HG03175 (cell line): ENCODE data around the gene SLCO3A1.
A peak's percentile ranks its signal among the peaks of the same experiment; 100 is the strongest.

Source experiments
- ATAC-seq: cut with Tn5 transposase; IDR thresholded peaks from one replicate; pipeline ENCODE4 v1.9.1; 2021; ENCODE audit warnings: mild to moderate bottlenecking, moderate library complexity; ENCODE audit not compliant: unreplicated experiment

The SLCO3A1 gene

DNA sequence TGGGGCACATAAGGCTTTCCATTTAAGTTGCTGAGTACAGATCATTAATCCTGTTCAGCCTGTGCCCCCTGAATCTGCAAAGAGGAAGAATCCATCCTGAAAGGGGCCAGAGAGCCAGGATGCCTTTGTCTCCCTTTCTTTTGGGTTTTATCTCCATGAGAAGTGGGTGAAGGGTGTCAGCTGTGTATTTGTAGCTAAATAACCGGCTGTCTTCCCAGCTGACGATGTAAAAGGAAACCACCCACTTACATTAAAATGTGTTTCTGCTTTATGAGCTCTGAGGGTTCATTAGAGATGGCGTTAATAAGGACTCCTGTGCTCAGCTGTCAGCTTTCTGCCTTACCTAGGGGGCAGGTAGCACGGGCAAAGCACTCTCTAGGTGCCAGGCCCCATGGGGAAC lies 83.4 kb downstream of the SLCO3A1 start:
- ATAC-seq, result no peak

DNA sequence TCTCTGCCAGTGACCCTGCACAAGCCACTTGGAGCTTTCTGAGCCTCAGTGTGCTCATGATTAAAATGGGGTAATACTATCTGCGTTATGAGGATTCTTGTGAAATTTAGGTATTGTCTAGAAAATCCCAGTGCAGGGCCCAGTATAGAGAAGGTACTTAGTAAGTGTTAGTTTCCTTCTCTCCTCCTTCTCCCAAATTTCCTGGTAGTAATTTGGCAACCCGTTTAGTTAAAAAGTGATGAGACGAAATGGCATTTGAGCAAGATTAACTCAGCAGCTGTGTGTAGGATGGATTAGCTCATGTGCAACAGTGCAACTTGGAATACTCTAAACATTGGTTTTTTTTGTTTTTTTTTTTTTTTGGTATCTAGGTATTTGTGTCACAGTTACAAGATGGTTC lies 84.6 kb downstream of the SLCO3A1 start:
- no peak for ATAC-seq

DNA sequence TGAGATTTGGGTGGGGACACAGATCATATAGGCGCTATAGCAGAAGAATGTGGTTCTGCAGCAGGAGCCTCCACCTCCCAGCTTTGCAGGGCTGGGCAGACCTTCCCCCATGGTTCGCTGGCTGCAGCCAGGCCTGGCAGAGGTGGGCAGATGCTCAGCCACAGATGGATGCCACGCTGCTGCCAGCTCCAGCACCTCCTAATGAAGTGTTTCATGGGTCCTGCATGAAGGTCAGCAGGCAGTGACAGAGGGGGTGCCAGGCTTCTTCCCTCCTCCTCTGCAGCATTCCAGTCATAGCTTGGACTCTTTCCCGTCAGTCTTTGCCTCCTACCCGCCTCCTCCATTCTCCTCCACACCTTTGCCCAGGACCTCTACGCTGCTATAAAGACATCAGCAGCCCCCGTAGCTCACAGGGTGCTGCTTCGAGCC lies 85.9 kb downstream of the SLCO3A1 start:
- ATAC-seq, result no peak

DNA sequence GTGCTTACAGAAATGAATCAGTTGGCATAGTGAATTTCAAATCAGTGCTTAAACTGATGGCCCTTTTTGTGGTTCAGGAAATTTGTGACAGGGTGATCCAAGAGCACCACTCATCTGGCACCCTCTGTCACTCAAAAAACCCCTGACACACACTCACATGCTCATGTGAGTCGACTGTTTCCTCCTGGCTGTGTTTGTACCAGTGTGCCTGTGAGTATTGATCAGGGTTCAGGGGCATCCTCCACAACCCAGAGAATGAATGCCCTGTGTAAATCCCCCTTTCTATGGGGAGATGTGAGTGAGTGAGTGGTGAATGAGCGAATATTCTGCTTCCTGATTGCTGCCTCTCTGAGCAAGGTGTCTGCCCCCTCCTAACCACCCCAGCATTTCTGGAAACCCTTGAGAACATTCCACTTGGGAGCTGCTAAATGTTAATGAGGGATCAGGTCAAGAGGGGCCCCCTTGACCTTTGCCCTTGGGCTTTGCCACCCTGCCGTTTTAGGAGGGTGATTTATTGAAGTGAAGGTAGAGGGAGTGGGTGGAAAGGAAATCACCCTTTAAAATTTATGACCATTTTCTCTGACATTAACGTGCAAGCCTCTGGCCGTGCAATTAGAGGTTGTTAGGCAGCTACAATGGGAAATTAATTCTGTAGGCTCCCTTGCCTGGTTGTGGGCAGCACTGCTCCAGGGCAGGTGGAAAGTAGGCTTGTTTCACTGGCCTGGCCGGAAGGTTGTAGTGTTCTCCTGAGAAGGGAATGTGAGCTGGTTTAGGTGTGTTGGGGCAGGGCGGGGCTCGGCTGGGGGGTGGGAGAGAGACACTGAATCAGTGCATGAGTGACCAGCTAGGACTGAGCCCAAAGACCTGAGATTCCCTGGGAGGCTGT lies 87.2 kb downstream of the SLCO3A1 start:
- ATAC-seq, result no peak

DNA sequence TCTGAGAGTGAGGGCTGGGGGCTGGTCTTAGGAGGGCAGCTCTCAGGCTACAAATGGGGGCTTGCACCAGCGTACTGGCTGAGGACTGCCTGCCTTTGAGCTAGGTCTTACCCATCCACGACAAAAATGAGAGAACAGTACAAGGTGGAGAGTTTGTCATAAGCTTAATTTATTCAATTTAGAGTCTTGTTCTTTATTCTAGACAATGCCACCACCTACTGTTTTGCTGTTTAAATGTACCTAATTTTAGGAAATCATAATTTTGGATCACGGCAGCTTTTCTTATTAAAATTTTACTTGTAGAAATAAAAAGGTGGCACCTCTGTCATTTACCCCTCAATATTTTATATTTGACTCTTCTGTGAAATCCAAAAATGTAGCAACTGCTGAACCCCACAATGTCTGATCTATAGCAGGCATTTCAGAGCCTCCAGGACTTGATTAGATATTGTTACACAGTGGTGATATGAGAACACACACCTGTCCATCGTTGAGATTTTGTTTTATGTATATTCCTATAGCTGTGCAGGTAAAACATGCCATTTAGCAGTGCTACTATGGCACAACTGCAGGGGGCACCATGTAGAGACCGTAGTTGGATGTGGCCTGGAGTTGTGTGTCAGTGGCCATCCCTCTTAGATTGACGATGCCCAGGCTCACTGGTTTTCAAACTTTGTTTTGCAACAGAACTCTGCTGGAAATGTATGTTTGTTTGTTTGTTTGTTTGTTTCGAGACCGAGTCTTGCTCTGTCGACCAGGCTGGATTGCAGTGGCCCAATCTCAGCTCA lies 88.6 kb downstream of the SLCO3A1 start:
- ATAC-seq, result no peak

DNA sequence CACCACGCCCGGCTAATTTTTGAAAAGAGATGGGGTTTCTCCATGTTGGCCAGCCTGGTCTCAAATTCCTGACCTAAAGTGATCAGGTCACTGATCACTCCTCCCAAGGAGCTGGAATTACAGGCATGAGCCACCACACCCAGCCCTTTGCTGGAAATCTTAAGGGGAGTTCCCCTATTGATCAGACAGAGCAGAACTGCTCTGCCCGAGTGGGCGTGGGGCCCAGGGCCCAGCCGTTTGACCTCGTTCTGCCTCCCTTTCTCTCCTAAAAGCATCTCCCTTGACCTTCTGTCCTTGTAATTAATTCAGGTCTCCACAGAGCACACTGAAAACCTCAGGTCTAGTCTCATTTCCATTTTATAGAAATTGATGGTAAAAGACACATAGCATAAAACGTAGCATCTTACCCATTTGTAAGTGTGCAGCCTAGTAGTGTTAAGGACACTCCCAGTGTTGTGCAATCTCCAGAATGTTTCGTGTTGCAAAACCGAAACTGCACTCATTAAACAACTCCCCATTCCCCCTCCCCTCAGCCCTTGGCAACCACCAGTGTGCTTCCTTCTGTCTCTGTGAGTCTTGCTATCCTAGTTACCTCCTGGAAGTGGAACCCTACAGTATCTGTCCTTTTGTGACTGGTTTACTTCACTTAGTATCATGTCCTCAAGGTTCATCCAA lies 89.3 kb downstream of the SLCO3A1 start:
- ATAC-seq, result peak; percentile 67

DNA sequence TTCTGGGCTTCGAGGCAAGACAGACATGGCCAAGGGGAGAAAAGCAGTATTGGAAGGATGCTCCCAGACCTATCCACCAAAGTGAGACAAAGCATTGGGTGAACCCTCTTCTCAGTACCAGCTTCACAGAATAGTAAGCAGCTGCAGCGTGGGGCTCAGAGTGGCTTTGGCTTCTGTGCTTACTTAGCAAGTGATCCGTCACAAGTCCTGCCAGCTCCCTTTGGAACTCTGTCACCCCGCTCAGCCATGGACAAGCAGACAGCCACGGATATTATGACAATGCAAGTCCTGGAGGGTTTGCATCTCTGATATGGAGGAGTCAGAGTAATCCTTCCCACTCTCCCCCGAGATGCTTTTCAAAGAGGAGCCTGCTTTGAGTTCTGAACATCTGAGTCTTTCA lies 90.8 kb downstream of the SLCO3A1 start:
- ATAC-seq, result no peak

DNA sequence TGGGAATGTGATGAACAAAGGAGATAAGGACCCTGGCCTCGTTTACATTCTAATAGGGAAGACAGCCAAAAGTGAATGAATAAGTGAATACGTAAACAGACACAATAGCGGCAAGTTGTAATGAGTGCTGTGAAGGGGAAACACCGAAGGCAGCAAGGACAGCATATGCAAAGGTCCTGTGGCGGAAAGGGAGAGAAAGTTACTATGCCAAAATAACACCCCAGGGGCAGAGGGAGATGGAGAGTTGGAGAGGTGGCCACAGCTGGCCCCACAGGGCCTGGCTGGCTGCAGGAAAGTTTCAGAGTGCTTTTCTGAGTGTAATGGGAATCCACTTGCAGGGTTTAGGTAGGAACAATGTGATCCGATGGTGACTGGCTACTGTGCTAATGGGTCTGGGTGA lies 91.9 kb downstream of the SLCO3A1 start:
- ATAC-seq, result no peak

DNA sequence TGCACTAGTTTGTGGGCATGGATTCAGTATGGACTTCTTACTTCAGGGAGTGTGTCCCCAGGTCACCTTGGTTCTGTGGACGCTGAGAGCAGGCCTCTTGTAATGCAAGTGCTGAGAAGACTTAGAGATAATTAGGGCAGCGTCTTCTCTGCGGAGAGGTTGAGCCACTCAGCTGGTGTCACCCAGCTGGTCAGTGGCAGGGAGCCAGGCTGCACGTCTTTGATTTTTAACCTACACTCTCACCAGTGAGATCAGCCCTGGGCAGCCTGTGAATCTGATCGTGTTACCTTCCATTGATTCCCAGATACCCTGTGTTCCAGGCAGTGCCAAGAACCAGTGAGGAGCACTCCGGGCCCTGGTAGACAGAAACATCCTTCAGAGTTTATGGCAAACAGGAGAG lies 92.6 kb downstream of the SLCO3A1 start:
- ATAC-seq, result no peak

DNA sequence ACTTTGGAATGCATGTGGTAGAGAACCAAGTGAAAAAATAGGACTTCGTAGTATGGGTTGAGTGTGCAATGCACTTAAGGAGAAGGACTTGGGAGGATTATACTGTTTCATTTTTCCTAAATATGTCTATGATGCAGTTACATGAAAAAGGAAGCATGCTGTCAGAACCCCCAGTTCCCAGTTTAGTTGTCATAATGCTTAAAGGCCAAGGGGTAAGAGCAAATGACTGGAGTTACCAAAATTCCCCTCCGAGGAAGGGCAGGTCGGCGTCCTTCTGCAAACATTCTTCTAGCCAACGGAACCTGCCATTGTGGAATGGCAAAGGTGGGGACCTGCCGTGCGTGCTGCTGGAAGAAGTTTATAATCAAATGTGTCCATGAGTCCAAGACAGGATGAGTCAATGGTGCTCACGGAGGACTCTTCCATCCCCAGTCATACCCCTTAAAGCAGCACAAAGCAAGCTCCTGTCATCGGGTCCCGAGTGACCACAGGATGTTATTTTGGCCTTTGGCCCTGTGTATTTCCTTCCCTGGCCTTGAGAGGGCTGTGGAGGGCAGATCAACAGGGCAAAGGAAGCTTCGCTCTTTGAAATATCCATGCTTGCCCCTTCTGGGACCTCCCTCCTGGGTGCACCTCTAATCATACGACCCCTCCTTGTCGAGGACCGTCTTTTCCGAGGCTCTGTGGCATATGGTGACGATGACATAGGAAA lies 93.2 kb downstream of the SLCO3A1 start:
- ATAC-seq, result no peak

DNA sequence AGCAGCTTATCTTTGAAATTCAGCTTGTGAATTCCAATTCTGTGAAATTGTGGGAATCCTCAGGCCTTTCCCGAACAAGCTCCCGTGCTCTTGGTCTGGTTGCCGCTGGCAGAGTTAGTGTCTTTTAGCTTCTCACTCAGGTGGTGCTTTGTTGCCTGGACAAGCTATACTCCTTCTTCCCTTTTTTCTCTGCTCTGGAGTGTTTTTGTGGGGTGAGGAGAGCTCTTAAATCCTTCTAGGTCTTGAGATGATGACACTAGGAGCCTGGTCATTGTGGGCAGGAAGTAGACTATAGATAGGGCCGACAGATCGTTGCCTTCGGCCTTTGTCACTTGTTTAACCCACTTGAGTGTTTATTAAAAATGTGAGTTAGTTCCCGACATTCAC lies 93.8 kb downstream of the SLCO3A1 start:
- no peak for ATAC-seq

DNA sequence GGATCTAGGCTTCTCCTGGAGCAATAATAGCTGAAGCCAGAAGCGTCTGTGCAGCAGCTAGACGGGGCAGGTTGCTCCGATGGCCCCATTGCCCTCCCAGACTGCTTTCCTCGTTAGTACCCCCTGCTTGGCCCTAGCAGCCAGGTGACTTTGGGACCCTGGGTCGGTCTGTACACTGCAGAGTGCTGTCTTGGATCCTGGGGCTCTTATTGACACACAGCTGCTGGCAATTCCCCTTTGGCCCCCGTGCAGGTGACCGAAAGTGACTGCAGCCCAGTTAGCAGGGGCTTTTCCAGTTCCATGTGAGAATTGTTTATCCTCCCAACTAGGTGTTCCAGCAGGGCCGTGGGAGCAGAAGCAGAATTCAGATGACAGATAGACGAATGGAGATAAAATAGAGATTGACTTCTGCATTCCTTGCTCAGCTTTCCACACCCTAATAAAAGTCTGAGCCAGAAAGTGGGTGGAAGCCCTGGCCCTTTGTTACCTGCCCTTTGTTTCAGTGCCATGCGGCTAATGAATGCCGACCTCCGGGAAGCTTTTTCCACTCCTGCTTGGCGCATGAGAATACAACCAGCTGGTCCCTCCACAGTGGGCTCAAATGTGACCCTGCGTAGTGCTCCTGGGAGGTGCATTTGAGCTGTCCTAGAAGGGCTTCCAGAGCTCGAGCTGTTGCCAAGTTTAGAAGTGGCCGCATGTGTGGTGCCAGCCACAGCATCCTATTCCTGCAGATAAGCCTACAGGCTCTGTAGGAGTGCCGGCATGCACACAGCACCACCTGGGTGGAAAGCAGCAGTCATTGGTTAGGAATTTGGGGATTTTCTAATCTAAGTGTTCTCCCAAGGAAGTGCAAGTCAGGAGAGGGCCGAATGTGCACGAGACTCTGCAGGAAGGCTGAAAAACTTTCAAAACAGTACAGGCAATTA lies 94.4 kb downstream of the SLCO3A1 start:
- ATAC-seq, result no peak

DNA sequence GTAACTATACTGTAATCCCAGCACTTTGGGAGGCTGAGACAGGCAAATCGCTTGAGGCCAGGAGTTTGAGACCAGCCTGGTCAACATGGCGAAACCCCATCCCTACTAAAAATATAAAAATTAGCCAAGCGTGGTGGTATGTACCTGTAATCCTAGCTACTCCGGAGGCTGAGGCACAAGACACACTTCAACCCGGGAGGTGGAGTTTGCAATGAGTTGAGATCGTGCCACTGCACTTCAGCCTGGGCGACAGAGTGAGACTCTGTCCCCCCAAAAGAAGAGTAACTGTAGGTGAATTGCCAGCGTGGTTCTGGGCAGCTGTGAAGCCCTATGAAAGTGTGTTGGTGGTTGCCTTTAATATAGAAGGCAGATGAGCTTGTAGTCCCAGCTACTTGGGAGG lies 95.9 kb downstream of the SLCO3A1 start:
- ATAC-seq, result no peak

DNA sequence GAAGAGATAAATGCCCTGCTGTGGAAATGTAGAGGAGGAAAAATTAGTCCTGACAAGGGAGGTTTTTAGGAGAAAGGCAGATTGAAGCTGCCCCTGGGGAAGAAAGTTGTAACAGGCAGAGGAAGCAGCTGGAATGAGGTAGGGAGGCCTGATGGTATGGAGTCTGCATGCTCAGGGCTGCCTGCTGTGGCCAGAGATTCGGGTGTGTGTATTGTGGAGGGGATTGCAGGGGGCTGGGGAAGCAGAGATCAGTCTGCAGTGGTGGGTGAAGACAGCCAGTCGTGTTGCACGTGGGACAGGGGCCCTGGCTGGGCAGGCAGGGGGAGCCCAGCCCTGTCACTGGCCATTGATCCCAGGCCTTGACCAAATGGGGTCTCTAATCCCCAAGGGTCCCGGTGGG lies 96.5 kb downstream of the SLCO3A1 start:
- ATAC-seq, result no peak

DNA sequence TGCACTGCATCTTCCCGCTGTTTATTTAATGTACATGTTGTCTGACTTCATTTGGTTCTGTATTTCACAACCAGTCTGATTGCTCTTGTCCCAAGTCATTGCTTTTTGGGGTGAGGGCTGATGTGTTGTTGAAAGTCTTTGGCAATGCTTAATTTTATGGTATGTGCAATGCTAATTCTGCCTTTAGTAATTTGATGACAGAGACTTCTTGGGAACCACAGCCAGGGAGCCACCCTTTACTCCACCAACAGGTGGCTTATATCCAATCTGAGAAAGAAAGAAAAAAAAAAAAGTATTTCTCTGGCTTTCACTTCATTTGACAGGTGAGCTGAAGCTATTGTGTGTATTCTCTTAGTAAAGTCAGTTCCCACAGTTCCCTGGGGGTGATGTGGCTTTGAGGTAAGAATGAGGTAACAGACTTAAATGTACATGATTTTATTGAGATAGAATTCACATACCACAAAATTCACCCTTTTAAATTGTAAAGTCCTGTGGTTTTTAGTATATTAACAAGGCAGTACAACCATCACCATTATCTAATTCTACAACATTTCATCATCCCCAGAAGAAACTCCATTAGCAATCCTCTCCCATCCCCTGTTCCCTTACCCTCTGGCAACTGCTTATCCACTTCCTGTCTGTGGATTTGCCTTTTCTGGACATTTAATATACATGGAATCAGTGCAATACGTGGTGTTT lies 97.3 kb downstream of the SLCO3A1 start:
- no peak for ATAC-seq

DNA sequence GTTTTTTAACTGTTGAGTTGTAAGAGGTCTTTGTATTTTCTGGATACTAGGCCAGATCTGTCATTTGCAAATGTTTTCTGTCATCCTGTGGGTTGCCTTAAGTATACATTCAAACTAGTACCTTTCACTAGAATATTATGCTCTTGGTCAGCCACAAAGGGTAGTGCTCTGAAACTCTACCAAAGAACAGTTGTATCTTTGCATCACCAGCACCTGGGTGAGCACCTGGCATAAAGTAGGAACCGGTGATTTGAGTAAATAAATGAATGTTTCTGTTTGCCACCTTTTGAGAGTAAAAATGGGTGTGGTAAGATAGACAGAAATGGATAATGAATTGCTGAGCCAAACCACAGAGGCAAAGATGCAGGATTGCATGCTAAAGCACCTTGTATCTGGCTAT lies 98.7 kb downstream of the SLCO3A1 start:
- no peak for ATAC-seq

DNA sequence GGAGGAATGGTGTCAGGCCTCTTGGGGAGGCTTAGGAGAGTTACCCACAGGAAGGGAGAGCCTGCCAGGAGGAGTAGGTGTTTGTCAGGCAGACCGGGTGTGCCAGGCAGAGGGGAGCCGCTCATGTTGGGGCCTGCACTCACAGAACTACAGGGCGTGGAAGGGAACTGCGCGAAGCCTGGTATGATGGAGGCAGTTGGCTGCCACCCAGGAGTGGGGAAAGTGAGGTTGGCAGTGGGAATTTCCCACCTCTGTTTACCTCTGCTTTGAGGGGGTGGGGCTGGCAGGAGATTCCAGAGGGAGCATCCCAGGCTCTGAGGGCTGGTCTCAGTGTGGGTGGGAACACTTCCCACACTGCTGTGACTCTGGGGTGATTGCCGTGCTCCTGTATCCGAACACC lies 99.9 kb downstream of the SLCO3A1 start:
- no peak for ATAC-seq

DNA sequence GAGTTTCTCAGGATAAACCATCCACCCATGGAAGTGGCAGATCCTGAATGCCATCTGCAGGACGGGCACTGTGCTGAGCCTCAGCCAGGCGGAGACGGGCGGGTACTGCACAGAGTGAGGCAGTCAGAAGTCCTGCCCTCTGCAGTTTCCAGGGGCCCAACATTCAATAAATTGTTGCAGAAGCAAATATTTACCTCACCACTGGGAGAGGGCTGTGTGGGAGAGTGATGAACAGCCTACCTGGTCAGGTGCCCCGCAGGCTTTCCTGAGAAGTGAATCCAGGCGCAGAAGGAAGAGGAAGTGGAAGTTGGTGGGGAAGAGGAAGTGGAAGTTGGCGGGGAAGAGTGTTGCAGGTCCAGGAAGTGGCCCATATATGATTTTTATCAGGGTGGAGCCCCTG lies 100.8 kb downstream of the SLCO3A1 start:
- no peak for ATAC-seq

DNA sequence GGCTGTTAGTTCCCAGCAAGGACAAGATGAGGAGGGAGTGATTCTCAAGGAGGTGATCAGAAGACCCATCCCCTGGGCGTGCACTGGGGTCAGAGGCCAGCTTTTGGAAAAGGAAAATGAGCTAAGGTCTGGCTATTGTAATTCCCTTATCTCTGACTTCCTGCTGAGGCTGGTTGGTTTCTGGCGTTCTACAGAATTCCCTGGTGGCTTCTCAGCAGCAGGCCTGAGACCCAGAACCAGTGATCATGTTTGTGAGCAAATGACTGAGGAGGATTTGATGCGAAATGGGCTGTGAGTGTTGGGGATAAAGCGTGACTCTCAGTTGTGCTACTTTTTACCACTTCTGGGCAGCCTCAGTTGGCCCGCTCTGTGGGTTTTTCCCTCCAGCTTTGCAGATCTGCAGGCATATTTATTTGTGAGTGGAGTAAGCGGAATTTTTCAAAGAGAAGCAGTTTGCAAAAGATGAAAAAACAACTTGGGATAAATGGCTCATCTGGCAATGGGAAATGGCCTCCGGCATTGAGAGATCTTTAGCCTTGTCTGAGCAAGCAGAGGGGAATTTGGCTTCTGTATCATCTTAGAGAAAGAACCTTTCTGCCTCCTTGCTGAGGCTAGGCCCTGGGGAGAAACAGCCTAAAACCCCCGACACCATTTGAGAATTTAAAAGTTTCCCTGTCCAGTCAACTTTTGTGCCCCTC lies 102.7 kb downstream of the SLCO3A1 start:
- ATAC-seq, result no peak
